Liver (tissue), 9 donors: ENCODE measurements around the gene XDH. TPM values are rescaled to one million over a fixed set of nuclear protein-coding genes. Genes with fewer than 3 reads are reported as not detected.

Experiments used
- DNase-seq: peaks from one replicate; pipeline ENCODE4 v3.0.0-alpha.2; 2017; ENCODE audit warnings: low spot score
- H3K27ac ChIP-seq, 2 donors: one replicate each; pipeline ENCODE4 v1.7.0; 2013; ENCODE audit warnings: inconsistent platforms in 2 of 2, low read length in 2 of 2, control low read depth in 1 of 2, low read depth in 1 of 2, mild to moderate bottlenecking in 1 of 2
- H3K27me3 ChIP-seq, 4 donors: one replicate each; pipeline versions ENCODE4 v1.6.1 to v1.7.0; 2013; ENCODE audit warnings: low read length in 3 of 4, inconsistent platforms in 1 of 4, mild to moderate bottlenecking in 1 of 4, moderate library complexity in 1 of 4; ENCODE audit not compliant: control insufficient read depth in 4 of 4, insufficient read depth in 4 of 4
- H3K36me3 ChIP-seq, 4 donors: one replicate each; pipeline versions ENCODE4 v1.6.1 to v1.7.0; 2013; ENCODE audit warnings: low read length in 3 of 4, mild to moderate bottlenecking in 3 of 4, low read depth in 1 of 4, moderate library complexity in 1 of 4; ENCODE audit not compliant: control insufficient read depth in 4 of 4, insufficient read depth in 3 of 4
- H3K4me1 ChIP-seq, 4 donors: one replicate each; pipeline versions ENCODE4 v1.6.1 to v1.7.0; 2013; ENCODE audit warnings: low read length in 3 of 4, mild to moderate bottlenecking in 3 of 4, moderate library complexity in 1 of 4; ENCODE audit not compliant: control insufficient read depth in 4 of 4, insufficient read depth in 4 of 4
- H3K4me3 ChIP-seq, 3 donors: one replicate each; pipeline versions ENCODE4 v1.6.1 to v1.7.0; 2013; ENCODE audit warnings: low read length in 3 of 3, control low read depth in 1 of 3, low read depth in 1 of 3, mild to moderate bottlenecking in 1 of 3
- H3K9ac ChIP-seq, 2 donors: one replicate each; pipeline ENCODE4 v1.7.0; 2013; ENCODE audit warnings: low read length in 2 of 2, mild to moderate bottlenecking in 2 of 2, moderate library complexity in 2 of 2, control low read depth in 1 of 2, low read depth in 1 of 2
- H3K9me3 ChIP-seq, 4 donors: one replicate each; pipeline versions ENCODE4 v1.6.1 to v1.7.0; 2013; ENCODE audit warnings: low read length in 3 of 4; ENCODE audit not compliant: control insufficient read depth in 4 of 4
- CTCF ChIP-seq: fragments of 150-350 bp; IDR thresholded peaks from 2 replicates; pipeline ENCODE4 v1.5.1; 2017; ENCODE audit warnings: improper control_type of control experiment, low read depth, low read length; ENCODE audit not compliant: missing input control
- FOXA1 ChIP-seq: IDR thresholded peaks from 2 replicates; pipeline ENCODE4 v1.6.1; 2016; ENCODE audit warnings: antibody characterized with exemption
- GABPA ChIP-seq, 2 donors: IDR thresholded peaks in 1 of 2; conservative IDR thresholded peaks in 1 of 2; 2 replicates each; pipeline ENCODE4 v1.6.1; 2016; ENCODE audit warnings: antibody characterized with exemption in 2 of 2, mild to moderate bottlenecking in 1 of 2, moderate library complexity in 1 of 2
- HNF4A ChIP-seq, 2 donors: conservative IDR thresholded peaks; 2 replicates each; pipeline ENCODE4 v1.6.1; 2016; ENCODE audit warnings: antibody characterized with exemption in 2 of 2, mild to moderate bottlenecking in 2 of 2
- HNF4G ChIP-seq: IDR thresholded peaks from 2 replicates; pipeline ENCODE4 v1.6.1; 2016; ENCODE audit warnings: antibody characterized with exemption
- NR2F2 ChIP-seq: IDR thresholded peaks from 2 replicates; pipeline ENCODE4 v1.6.1; 2016; ENCODE audit warnings: antibody characterized with exemption
- SP1 ChIP-seq: IDR thresholded peaks from 2 replicates; pipeline ENCODE4 v1.6.1; 2018; ENCODE audit warnings: antibody characterized with exemption, mild to moderate bottlenecking
- TAF1 ChIP-seq: conservative IDR thresholded peaks from 2 replicates; pipeline ENCODE4 v1.6.1; 2016; ENCODE audit warnings: antibody characterized with exemption, mild to moderate bottlenecking
- YY1 ChIP-seq: IDR thresholded peaks from 2 replicates; pipeline ENCODE4 v1.6.1; 2016; ENCODE audit warnings: antibody characterized with exemption, mild to moderate bottlenecking
- WGBS: extraction: QIAGEN DNeasy Blood & Tissue Kit; methylation state at CpG from one replicate; pipeline ENCODE4 v1.1.7; 2013; 5-methylcytosine and 5-hydroxymethylcytosine counted together
- polyA plus RNA-seq, 2 donors: library from polyadenylated mRNA; stranded (reverse) in 1 of 2; unstranded in 1 of 2; fragments of 200-250 nt in 1 of 2; fragments of >200 nt in 1 of 2; fragmentation: Nextera tagmentation in 1 of 2; extraction: Ambion mirVana in 1 of 2; gene quantifications; one replicate each; pipeline versions ENCODE4 v1.2.1 to v1.2.3, GENCODE V29; 2013 to 2015
- total RNA-seq, 2 donors: library from RNA; depleted of rRNA; stranded (reverse); fragments of >200 nt; gene quantifications; one replicate each; pipeline ENCODE4 v1.2.3, GENCODE V29; 2014
- TF ChIP-seq, protein P1 (sequence below): IDR thresholded peaks from 2 replicates; pipeline ENCODE4 v1.6.1; 2016; ENCODE audit warnings: antibody characterized with exemption
- TF ChIP-seq, protein P2 (sequence below): IDR thresholded peaks from 2 replicates; pipeline ENCODE4 v1.6.1; 2016; ENCODE audit warnings: antibody characterized with exemption, mild to moderate bottlenecking
- TF ChIP-seq, protein P3 (sequence below): IDR thresholded peaks from 2 replicates; pipeline ENCODE4 v1.6.1; 2016; ENCODE audit warnings: antibody characterized with exemption
- donor health status: healthy.
- donor health status: healthy.
- donor health status: healthy.
- donor health status: healthy.
- donor health status: healthy.

The XDH gene
- total and polyA plus RNA-seq, 4 donors = 6.8 to 76.6 (median 12.0) TPM

GRCh38 chr2:31373127-31373526 lies 41.4 kb downstream of the XDH start:
- no peak for DNase-seq
- H3K9me3 ChIP-seq = no peaks in the 10 kb centered on the region
- no peak overlapping the region for H3K27ac ChIP-seq
- no peak overlapping the region for H3K9ac ChIP-seq
- no peaks in the 10 kb centered on the region for H3K27me3 ChIP-seq
- no peak for TF ChIP-seq FOXA1
- WGBS = 64% methylated on average over 2 of the region's 2 CpGs
- no peak overlapping the region for H3K4me3 ChIP-seq
- H3K4me1 ChIP-seq = peaks cover 1 to 9% (median 1%) of the 10 kb centered on the region in 4 donors
- H3K36me3 ChIP-seq = peaks cover 4 to 64% (median 45%) of the 10 kb centered on the region in 4 donors

- H3K9me3 ChIP-seq = no peaks in the 10 kb centered on the region
- no peak overlapping the region for H3K27ac ChIP-seq
- H3K27me3 ChIP-seq = no peaks in the 10 kb centered on the region
- no peak overlapping the region for H3K4me3 ChIP-seq
- WGBS = 94% methylated on average over 10 of the region's 10 CpGs
- peaks cover 7 to 73% (median 55%) of the 10 kb centered on the region in 4 donors for H3K36me3 ChIP-seq
- H3K9ac ChIP-seq = no peak overlapping the region
- peaks cover 0 to under 1% (median 0%) of the 10 kb centered on the region in 4 donors for H3K4me1 ChIP-seq
- no peak for DNase-seq
- TF ChIP-seq HNF4A (conservative IDR thresholded peaks at IDR 0.05) (no peak), HNF4G (no peak)
These were observed 42.4 kb downstream of the XDH start for GRCh38 chr2:31372097-31372496.

DNA sequence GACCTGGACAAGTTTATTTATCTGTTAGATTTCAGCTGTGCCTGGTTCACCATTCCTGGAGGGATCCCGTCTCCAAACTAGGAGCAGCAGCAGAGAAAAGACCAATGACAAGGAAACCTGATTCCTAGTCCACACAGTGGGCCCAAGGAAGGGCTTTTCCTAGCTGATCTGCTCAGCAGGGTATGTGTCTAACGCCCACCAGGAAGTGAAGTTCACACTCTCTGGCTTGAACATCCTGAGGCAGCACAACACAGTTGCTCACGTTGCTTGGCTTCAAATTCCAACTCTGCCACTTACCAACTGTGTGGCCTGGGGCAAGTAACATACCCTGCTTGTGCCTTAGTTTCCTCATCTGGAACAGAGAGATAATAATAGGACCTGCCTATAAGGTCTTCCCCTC lies 42.9 kb downstream of the XDH start:
- DNase-seq = no peak
- no peaks in the 10 kb centered on the region for H3K9me3 ChIP-seq
- no peaks in the 10 kb centered on the region for H3K27me3 ChIP-seq
- peaks cover 7 to 73% (median 57%) of the 10 kb centered on the region in 4 donors for H3K36me3 ChIP-seq
- 81% methylated on average over 3 of the region's 3 CpGs for WGBS
- no peaks in the 10 kb centered on the region for H3K4me1 ChIP-seq
- H3K9ac ChIP-seq = no peak overlapping the region
- H3K4me3 ChIP-seq = no peak overlapping the region
- TF ChIP-seq YY1 (no peak), GABPA (IDR thresholded peaks at IDR 0.05 in 1 of 2, conservative IDR thresholded peaks at IDR 0.05 in 1 of 2) (no peak), HNF4G (no peak), CTCF (no peak), NR2F2 (no peak), SP1 (no peak), TAF1 (no peak), FOXA1 (no peak)
- TF ChIP-seq, protein P1, sequence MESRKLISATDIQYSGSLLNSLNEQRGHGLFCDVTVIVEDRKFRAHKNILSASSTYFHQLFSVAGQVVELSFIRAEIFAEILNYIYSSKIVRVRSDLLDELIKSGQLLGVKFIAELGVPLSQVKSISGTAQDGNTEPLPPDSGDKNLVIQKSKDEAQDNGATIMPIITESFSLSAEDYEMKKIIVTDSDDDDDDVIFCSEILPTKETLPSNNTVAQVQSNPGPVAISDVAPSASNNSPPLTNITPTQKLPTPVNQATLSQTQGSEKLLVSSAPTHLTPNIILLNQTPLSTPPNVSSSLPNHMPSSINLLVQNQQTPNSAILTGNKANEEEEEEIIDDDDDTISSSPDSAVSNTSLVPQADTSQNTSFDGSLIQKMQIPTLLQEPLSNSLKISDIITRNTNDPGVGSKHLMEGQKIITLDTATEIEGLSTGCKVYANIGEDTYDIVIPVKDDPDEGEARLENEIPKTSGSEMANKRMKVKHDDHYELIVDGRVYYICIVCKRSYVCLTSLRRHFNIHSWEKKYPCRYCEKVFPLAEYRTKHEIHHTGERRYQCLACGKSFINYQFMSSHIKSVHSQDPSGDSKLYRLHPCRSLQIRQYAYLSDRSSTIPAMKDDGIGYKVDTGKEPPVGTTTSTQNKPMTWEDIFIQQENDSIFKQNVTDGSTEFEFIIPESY = no peak
- TF ChIP-seq, protein P2, sequence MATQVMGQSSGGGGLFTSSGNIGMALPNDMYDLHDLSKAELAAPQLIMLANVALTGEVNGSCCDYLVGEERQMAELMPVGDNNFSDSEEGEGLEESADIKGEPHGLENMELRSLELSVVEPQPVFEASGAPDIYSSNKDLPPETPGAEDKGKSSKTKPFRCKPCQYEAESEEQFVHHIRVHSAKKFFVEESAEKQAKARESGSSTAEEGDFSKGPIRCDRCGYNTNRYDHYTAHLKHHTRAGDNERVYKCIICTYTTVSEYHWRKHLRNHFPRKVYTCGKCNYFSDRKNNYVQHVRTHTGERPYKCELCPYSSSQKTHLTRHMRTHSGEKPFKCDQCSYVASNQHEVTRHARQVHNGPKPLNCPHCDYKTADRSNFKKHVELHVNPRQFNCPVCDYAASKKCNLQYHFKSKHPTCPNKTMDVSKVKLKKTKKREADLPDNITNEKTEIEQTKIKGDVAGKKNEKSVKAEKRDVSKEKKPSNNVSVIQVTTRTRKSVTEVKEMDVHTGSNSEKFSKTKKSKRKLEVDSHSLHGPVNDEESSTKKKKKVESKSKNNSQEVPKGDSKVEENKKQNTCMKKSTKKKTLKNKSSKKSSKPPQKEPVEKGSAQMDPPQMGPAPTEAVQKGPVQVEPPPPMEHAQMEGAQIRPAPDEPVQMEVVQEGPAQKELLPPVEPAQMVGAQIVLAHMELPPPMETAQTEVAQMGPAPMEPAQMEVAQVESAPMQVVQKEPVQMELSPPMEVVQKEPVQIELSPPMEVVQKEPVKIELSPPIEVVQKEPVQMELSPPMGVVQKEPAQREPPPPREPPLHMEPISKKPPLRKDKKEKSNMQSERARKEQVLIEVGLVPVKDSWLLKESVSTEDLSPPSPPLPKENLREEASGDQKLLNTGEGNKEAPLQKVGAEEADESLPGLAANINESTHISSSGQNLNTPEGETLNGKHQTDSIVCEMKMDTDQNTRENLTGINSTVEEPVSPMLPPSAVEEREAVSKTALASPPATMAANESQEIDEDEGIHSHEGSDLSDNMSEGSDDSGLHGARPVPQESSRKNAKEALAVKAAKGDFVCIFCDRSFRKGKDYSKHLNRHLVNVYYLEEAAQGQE = no peak
- TF ChIP-seq, protein P3, sequence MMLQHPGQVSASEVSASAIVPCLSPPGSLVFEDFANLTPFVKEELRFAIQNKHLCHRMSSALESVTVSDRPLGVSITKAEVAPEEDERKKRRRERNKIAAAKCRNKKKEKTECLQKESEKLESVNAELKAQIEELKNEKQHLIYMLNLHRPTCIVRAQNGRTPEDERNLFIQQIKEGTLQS = no peak
- H3K27ac ChIP-seq = no peak overlapping the region
